HG02943 (cell line): Measurements from ENCODE around the gene GDF15.
"Not testable (repeated sequence)": the region's sequence is repeated elsewhere in the genome, so short reads cannot be mapped to it uniquely, and the experiment has no call there.

Experiments
- ATAC-seq: cut with Tn5 transposase; IDR thresholded peaks from one replicate; pipeline ENCODE4 v1.9.1; 2021; ENCODE audit warnings: mild to moderate bottlenecking, low read depth, moderate library complexity; ENCODE audit not compliant: unreplicated experiment

Gene GDF15

DNA sequence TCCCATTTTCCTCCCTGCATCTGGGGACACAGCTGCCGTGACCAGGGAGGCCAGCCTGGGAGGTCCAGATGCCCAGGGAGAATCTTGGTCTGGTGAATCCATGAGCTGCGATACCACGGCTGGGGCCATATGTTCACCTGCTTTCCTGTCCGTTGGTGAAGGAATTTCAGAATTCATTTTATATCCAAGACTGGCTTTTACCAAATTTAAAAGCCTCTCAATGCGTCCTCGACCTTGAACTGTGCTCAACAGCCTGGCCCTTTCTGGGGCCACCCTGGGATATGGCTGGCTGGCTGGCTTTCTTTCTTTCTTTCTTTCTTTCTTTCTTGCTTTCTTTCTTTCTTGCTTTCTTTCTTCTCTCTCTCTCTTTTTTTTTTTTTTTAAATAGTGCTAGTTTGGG is 22.2 kb upstream of the GDF15 start:
- ATAC-seq = no peak

DNA sequence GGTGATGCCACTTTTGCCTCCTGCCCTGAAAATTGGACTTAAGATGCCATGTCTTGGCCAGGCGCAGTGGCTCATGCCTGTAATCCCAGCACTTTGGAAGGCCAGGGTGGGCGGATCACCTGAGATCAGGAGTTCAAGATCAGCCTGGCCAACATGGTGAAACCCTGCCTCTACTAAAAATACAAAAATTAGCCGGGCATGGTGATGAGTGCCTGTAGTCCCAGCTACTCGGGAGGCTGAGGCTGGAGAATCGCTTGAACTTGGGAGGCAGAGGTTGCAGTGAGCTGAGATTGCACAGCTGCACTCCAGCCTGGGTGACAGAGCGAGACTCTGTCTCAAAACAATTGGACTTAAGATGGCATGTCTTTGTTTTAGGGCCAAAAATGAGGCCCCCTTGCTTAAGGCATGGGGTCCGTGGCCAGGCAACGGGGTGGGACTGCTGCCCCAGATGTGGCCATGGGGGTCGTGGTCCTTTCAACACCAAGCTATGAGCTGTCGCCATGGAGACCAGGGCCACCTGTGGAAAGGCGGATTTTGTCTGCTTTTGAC is 21.6 kb upstream of the GDF15 start:
- not testable (repeated sequence) for ATAC-seq

- no peak for ATAC-seq
Observed at GRCh38 chr19:18364826-18365528, 21.0 kb upstream of the GDF15 start.

GRCh38 chr19:18366021-18366435 is 19.9 kb upstream of the GDF15 start:
- no peak for ATAC-seq

GRCh38 chr19:18368504-18369222 is 17.3 kb upstream of the GDF15 start:
- no peak for ATAC-seq

- no peak for ATAC-seq
Observed at GRCh38 chr19:18373407-18373891, 12.5 kb upstream of the GDF15 start.

DNA sequence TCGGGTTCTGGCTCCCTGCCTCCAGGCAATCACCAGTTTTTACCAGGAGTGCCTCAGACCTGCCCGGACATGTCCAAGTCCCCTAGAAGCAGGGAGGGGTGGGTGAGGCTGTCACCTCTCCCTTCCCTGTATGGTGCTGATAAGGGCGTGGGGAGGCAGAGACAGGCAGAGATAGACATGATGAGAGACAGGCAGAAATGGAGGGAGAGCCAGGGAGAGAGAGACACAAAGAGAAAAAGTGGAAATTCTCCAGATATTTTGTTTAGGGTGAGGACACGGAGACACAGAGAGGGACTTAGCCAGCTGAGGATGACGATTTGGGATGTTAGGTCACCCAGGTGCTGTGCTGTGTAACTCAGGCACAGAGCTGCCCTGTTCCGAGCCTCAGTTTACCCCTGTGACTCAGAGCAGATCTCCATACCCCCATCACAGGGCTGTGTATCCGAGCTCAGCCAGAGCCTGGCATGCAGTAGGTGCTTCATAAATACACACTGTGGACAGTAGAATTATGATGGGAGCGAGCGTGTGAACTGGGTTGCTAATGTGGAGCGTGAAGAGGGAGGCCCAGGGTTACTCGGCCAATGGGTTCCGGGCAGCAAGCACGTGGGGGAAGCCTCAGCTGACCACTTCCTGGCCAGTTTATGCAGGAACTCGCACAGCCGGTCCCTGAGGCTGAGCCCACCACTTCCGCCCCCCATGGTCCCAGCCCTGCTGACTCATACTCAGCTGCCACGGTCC is 11.9 kb upstream of the GDF15 start:
- ATAC-seq = peak; percentile 74

DNA sequence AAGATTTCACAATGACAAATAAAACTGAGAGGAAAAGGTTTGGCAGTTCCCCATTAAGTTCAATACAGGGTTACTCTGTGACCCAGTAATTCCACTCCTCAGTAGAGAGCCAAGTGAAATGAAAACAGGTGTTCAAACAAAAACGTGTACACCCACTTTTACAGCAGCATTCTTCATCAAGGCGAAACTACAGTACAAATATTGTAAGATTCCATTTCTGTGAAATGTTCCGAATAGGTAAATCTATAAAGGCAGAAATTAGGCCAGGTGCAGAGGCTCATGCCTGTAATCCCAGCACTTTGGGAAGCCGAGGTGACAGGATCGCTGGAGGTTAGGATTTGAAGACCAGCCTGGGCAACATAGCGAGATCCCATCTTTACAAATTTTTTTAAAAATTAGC is 8.9 kb upstream of the GDF15 start:
- ATAC-seq = no peak

DNA sequence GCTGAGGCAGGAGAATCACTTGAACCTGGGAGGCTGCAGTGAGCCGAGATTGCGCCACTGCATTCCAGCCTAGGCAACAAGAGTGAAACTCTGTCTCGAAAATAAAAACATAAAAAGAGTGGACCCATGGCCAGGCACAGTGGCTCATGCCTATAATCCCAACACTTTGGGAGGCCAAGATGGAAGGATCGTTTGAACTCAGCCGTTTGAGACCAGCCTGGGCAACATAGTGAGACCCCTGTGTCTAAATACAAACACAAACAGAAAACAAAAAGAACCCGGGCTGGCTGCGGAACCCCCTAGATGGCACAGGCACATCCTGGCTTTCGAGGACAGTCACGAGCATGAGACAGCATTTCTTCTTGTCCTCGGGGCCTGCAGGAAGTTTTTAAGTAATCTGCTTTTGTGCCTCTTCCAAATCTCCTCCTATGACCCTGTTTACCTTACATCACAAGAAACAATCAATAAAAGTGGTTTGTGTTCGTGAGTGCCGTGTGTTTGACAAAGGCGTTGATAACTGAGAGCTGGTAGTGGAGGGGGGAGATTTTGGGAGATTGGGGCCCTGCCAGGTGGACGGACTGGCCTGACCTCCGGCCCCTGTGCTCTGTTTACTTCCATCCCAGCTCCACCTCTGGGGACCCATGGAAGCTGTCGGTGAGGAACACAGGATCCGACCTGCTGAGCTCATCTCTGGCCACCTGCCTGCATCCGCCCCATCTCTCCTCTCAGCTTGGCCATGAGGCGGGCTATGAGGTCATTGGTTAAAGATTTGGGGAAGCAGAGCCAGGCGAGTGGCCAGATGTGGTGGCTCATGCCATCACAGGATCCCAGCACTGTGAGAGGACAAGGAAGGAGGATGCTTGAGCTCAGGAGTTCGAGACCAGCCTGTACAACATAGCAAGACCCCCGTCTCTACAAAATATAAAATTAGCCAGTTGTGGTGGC is 5.9 kb upstream of the GDF15 start:
- ATAC-seq = no peak

DNA sequence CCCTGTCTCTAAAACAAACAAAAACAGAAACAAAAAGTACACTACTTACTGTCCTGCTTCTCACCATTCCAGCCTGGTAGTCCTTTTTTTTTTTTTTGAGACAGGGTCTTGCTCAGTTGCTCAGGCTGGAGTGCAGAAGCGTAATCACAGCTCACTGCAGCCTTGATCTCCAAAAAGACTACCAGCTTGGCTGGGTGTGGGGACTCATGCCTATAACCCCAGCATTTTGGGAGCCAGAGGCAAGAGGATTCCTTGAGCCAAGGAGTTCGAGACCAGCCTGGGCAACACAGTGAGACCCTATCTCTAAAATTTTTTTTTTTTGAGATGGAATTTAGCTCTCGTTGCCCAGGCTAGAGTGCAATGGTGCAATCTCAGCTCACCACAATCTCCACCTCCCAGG is 5.1 kb upstream of the GDF15 start:
- no peak for ATAC-seq

DNA sequence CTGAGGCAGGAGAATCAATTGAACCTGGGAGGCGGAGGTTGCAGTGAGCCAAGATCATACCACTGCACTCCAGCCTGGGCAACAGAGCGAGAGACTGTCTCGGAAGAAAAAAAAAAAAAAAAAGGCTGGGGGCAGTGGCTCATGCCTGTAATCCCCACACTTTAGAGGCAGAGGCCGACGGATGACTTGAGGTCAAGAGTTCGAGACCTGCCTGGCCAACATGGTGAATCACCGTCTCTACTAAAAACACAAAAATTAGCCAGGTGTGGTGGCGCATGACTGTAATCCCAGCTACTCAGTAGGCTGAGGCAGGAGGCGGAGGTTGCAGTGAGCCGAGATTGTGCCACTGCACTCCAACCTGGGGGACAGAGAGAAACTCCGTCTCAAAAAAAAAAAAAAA is 2.3 kb upstream of the GDF15 start:
- ATAC-seq = not testable (repeated sequence)

- no peak for ATAC-seq
Observed at GRCh38 chr19:18384775-18385174, 1.2 kb upstream of the GDF15 start.

GRCh38 chr19:18385359-18385674 is 641 bp upstream of the GDF15 start:
- ATAC-seq = no peak

- ATAC-seq = no peak
Observed at GRCh38 chr19:18386543-18387271, 749 bp downstream of the GDF15 start.

DNA sequence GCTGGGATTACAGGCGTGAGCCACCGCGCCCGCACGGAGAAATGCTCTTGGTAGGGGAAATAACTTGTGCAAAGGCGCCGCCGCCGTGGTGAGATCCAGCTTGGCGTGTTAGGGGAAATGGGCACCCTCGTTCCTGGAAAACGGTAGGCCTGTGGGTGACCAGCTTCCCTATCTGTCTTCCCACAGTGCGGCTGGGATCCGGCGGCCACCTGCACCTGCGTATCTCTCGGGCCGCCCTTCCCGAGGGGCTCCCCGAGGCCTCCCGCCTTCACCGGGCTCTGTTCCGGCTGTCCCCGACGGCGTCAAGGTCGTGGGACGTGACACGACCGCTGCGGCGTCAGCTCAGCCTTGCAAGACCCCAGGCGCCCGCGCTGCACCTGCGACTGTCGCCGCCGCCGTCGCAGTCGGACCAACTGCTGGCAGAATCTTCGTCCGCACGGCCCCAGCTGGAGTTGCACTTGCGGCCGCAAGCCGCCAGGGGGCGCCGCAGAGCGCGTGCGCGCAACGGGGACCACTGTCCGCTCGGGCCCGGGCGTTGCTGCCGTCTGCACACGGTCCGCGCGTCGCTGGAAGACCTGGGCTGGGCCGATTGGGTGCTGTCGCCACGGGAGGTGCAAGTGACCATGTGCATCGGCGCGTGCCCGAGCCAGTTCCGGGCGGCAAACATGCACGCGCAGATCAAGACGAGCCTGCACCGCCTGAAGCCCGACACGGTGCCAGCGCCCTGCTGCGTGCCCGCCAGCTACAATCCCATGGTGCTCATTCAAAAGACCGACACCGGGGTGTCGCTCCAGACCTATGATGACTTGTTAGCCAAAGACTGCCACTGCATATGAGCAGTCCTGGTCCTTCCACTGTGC is 2.4 kb downstream of the GDF15 start:
- no peak for ATAC-seq

DNA sequence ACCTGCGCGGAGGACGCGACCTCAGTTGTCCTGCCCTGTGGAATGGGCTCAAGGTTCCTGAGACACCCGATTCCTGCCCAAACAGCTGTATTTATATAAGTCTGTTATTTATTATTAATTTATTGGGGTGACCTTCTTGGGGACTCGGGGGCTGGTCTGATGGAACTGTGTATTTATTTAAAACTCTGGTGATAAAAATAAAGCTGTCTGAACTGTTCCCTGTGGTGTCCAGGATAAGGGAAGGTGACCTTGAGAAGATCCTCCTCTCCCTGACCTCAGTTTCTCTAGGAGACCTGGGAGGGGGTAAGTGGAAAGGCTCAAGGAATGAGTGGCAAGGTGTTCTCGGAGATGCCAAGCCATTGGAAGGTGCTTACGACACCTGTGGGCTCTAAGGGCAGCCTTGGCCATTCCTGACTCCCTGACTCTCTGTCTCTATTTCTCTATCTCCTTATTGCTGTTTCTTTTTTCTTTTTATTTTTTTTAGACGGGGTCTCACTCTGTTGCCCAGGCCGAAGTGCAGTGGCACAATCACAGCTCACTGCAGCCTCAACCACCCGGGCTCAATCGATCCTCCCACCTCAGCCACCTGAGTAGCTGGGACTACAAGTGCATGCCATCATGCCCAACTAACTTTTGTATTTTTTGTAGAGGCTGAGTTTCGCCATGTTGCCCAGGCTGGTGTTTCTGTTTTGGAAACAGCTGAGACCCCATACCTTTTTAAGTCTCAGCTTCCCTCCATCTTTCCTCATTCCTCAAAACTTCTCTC is 3.2 kb downstream of the GDF15 start:
- ATAC-seq = no peak

- ATAC-seq = no peak
Observed at GRCh38 chr19:18389726-18390064, 3.7 kb downstream of the GDF15 start.
